ENCODE results near the gene FKBP14. TPM values are rescaled to one million over a fixed set of nuclear protein-coding genes. Genes with fewer than 3 reads are reported as not detected.

The FKBP14 gene
- total RNA-seq, 2 donors from 2014 or later: 9.6 to 22.7 TPM

DNA sequence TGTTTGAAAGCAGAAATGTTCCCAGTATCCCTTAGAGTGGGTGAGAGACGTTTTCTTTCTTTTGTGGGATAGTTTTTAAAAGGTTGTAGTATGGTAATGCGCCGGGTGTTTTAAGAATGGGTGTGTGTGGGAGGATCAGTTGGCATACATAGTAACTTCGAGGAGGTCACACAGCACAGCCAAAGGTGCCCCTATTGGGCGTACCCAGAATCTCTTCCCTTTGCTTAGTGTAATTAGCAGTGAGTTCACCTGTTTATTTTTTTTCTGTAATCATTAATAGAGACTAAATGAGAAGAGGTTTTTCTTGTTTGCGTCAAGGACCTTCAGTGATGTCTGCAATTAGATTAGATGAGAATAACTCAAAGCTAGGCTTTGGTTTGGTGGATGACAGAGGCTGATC lies 3.2 kb upstream of the FKBP14 start:
- Histone ChIP-seq H3K4me1 (peaks cover 33% of the 10 kb centered on the region), H3K36me3 (replicated peaks in 1 of 2; ENCODE audit: insufficient read depth in 1 of 2, low read depth in 2 of 2) (no peaks in the 10 kb centered on the region), H3K27me3 (no peaks in the 10 kb centered on the region), H3K27ac (peak overlapping the region in 3 of 4 donors; percentile 89 to 95 (median 93)), H3K9me3 (no peaks in the 10 kb centered on the region), H3K4me3 (peak overlapping the region in 1 of 2 donors; percentile 89)
- peak in 2 of 4 donors; percentile 33 to 34 for DNase-seq
- no peak for TF ChIP-seq POLR2A (IDR thresholded peaks at IDR 0.05)
- TF ChIP-seq, protein P1, sequence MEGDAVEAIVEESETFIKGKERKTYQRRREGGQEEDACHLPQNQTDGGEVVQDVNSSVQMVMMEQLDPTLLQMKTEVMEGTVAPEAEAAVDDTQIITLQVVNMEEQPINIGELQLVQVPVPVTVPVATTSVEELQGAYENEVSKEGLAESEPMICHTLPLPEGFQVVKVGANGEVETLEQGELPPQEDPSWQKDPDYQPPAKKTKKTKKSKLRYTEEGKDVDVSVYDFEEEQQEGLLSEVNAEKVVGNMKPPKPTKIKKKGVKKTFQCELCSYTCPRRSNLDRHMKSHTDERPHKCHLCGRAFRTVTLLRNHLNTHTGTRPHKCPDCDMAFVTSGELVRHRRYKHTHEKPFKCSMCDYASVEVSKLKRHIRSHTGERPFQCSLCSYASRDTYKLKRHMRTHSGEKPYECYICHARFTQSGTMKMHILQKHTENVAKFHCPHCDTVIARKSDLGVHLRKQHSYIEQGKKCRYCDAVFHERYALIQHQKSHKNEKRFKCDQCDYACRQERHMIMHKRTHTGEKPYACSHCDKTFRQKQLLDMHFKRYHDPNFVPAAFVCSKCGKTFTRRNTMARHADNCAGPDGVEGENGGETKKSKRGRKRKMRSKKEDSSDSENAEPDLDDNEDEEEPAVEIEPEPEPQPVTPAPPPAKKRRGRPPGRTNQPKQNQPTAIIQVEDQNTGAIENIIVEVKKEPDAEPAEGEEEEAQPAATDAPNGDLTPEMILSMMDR (IDR thresholded peaks at IDR 0.05): peak in 1 of 7 experiments; percentile 8
- 10 to 13% methylated on average over 6 of the region's 6 CpGs for WGBS, 2 donors
- intact Hi-C loops (cut with DNase I): no loop called here
- ATAC-seq: no peak

DNA sequence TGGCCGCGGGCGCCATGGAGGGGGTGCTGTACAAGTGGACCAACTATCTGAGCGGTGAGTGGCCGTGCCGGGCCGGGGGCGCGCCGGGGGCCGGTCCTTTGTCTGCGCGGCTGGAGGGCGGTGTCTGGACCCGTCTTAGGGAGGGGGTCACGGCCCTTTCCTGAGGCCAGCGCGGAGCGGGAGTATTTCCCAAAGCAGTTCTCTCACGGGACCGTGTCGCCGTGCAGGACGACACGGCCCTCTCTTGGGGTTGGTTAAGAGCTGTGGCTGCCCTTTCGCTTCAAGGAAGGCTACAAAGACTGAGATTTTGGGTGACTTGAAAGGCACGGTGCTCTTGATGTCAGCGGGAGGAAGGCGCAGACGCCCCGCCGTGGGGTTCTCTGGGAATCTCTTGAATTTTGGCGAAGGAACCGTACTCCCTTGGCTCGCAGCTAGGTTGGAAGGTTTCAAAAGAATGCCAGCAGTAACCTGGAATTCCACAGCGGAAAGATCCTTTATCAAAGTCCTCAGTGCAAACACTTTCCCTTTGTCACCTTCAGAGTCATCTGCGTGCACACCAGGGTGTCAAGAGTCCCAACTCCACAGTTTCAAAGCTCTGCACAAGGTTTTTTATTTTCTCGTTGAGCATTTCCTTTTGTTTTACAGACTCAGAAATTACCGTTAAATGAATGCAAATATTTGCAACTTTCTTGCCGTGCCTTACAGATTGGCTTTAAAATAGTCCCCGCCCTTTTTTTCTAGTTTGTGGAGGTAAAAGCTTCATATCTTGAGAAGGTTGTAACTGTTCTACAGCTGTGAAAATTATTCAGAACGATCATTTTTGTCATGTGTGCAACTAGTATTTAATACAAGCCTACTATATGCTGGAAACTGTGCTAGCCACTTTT lies 2.5 kb upstream of the FKBP14 start:
- ATAC-seq (peak; percentile 4), DNase-seq (peak in 1 of 4 donors; percentile 45)
- no peaks in the 10 kb centered on the region for H3K27me3 ChIP-seq
- H3K9me3 ChIP-seq: no peaks in the 10 kb centered on the region
- H3K4me1 ChIP-seq: peaks cover 40% of the 10 kb centered on the region
- peak overlapping the region; percentile 87 to 95 (median 91) for H3K27ac ChIP-seq
- peak overlapping the region; percentile 89 to 93 for H3K4me3 ChIP-seq
- no peaks in the 10 kb centered on the region for H3K36me3 ChIP-seq (replicated peaks in 1 of 2; ENCODE audit: insufficient read depth in 1 of 2, low read depth in 2 of 2)
- no peak for TF ChIP-seq POLR2A (IDR thresholded peaks at IDR 0.05)
- TF ChIP-seq, protein P1 (IDR thresholded peaks at IDR 0.05): peak in 1 of 7 experiments; percentile 25
- intact Hi-C loops (cut with DNase I): no loop called here
- WGBS, 2 donors: 0 to 1% methylated on average over 15 to 42 of the region's 42 CpGs

DNA sequence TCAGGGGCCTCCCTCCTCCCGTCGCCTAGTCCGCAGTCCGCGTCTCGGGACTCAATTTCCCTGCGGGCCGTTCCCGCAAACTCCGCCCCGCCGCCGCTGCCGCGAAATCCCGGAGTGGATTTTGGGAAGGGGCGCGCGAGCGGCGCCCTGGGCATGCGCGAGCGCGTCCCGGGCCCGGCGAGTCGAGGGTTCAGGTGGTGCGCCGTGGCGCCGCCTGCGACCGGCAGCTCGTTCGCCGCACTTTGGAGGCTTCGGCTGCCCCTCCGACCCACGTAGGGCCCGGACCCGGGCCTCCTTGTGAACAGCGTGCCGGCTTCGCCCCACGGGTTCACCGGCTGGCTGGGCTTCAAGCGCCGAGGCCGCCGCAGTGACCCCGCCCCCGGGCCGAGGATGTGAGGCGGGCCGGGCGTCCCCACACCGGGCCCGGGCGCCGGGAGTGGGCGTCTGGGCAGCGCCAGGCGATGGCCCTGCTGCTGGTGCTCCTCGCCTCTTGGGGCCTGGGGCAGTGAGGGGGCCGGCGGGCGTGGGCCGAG lies 1.8 kb upstream of the FKBP14 start, which contains the start of gene PLEKHA8:
PLEKHA8 (plus strand) TSS at position 197 of the 533 bp plus-strand sequence. CDS start 351 bp downstream, outside the sequence.
- no peaks in the 10 kb centered on the region for H3K36me3 ChIP-seq (replicated peaks in 1 of 2; ENCODE audit: insufficient read depth in 1 of 2, low read depth in 2 of 2)
- H3K4me1 ChIP-seq: peaks cover 46% of the 10 kb centered on the region
- DNase-seq (peak; percentile 87 to 89 (median 88)), ATAC-seq (peak; percentile 65)
- TF ChIP-seq POLR2A (IDR thresholded peaks at IDR 0.05): peak in 1 of 3 donors; percentile 88
- TF ChIP-seq, protein P1 (IDR thresholded peaks at IDR 0.05): no peak
- intact Hi-C loops (cut with DNase I): no loop called here
- H3K27me3 ChIP-seq: no peaks in the 10 kb centered on the region
- WGBS, 2 donors: 0% methylated on average over 65 of the region's 70 CpGs; no CpG with 5 or more reads in 1 of the 2 donors
- H3K4me3 ChIP-seq: peak within 1 kb of the TSS; percentile 89 to 93
- no peaks in the 10 kb centered on the region for H3K9me3 ChIP-seq
- H3K27ac ChIP-seq: peak within 1 kb of the TSS; percentile 87 to 95 (median 91)

DNA sequence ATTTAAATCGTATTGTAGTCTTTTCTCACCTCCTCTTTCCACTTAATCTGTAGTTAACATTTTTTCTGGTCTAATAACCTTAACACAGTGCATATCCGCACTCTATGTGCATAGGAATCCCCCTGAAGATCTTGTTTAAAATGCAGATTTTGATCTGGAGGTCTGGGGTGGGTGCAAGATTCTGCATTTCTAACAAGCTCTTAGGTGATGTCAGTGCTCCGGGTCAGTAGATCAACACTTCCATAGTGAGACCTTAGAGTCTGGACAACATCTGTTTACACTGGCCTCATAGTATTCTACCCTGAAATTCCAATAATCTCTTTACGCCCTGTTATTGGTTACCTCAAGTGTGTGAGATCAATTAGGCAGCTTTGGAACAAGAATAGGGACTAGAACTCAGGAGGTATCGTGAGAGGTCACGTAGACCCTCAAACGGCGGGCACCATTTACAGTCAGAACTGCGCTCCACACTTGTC lies 1.3 kb upstream of the FKBP14 start:
- intact Hi-C loops (cut with DNase I): no loop called here
- Histone ChIP-seq H3K9me3 (no peaks in the 10 kb centered on the region), H3K27me3 (no peaks in the 10 kb centered on the region), H3K4me1 (peaks cover 49% of the 10 kb centered on the region), H3K27ac (peak overlapping the region; percentile 87 to 95 (median 91)), H3K36me3 (replicated peaks in 1 of 2; ENCODE audit: insufficient read depth in 1 of 2, low read depth in 2 of 2) (no peaks in the 10 kb centered on the region), H3K4me3 (peak overlapping the region; percentile 89 to 93)
- DNase-seq: no peak
- TF ChIP-seq, protein P1 (IDR thresholded peaks at IDR 0.05): no peak
- peak in 2 of 3 donors; percentile 94 to 95 for TF ChIP-seq POLR2A (IDR thresholded peaks at IDR 0.05)
- ATAC-seq: peak; percentile 1
- 1% methylated on average over 6 to 9 of the region's 9 CpGs for WGBS, 2 donors

Measured in body of pancreas (tissue), 4 donors.